KMS-11 (cell line): ENCODE data around the gene SYPL2.
"Not testable (repeated sequence)": the region's sequence is repeated elsewhere in the genome, so short reads cannot be mapped to it uniquely, and the experiment has no call there.

ENCODE experiments used
- H2AFZ ChIP-seq: fragments of 200-600 bp; sonication (generic); 2 replicates; pipeline ENCODE4 v1.6.1; 2016; ENCODE audit warnings: antibody characterized with exemption, mixed run types, low read depth
- H3K27ac ChIP-seq: fragments of 200-600 bp; sonication (generic); 2 replicates; pipeline ENCODE4 v1.6.1; 2016; ENCODE audit warnings: mild to moderate bottlenecking, mixed run types
- H3K27me3 ChIP-seq: fragments of 200-600 bp; sonication (generic); 2 replicates; pipeline ENCODE4 v1.6.1; 2017; ENCODE audit warnings: mild to moderate bottlenecking, low read depth, mixed run types, moderate library complexity; ENCODE audit not compliant: insufficient read depth
- H3K36me3 ChIP-seq: fragments of 200-600 bp; sonication (generic); 2 replicates; pipeline ENCODE4 v1.6.1; 2017; ENCODE audit warnings: mild to moderate bottlenecking, mixed run types; ENCODE audit not compliant: insufficient read depth
- H3K4me1 ChIP-seq: fragments of 200-600 bp; sonication (generic); 2 replicates; pipeline ENCODE4 v1.6.1; 2016; ENCODE audit warnings: mild to moderate bottlenecking, low read depth, mixed run types; ENCODE audit not compliant: poor library complexity, severe bottlenecking
- H3K4me2 ChIP-seq: fragments of 200-600 bp; sonication (generic); 2 replicates; pipeline ENCODE4 v1.7.0; 2016; ENCODE audit warnings: mild to moderate bottlenecking, mixed run types
- H3K4me3 ChIP-seq: fragments of 200-600 bp; sonication (generic); IDR thresholded peaks from 2 replicates; pipeline ENCODE4 v1.6.1; 2017; ENCODE audit warnings: low read depth, low read length, mixed read lengths; ENCODE audit not compliant: insufficient read depth
- H3K79me2 ChIP-seq: fragments of 200-600 bp; sonication (generic); 2 replicates; pipeline ENCODE4 v1.6.1; 2016; ENCODE audit warnings: low read depth, mixed run types; ENCODE audit not compliant: insufficient read depth
- H3K9ac ChIP-seq: fragments of 200-600 bp; sonication (generic); 2 replicates; pipeline ENCODE4 v1.6.1; 2016; ENCODE audit warnings: mild to moderate bottlenecking, mixed run types
- H4K20me1 ChIP-seq: fragments of 200-600 bp; sonication (generic); 2 replicates; pipeline ENCODE4 v1.6.1; 2016; ENCODE audit warnings: mild to moderate bottlenecking, mixed run types; ENCODE audit not compliant: insufficient read depth
- TF ChIP-seq, protein P1 (sequence below): fragments of 200-600 bp; sonication (generic); conservative IDR thresholded peaks from 2 replicates; pipeline ENCODE4 v1.6.1; 2017; ENCODE audit warnings: low read depth, mild to moderate bottlenecking, antibody characterized with exemption, low read length, moderate library complexity, mixed read lengths

SYPL2 gene

DNA sequence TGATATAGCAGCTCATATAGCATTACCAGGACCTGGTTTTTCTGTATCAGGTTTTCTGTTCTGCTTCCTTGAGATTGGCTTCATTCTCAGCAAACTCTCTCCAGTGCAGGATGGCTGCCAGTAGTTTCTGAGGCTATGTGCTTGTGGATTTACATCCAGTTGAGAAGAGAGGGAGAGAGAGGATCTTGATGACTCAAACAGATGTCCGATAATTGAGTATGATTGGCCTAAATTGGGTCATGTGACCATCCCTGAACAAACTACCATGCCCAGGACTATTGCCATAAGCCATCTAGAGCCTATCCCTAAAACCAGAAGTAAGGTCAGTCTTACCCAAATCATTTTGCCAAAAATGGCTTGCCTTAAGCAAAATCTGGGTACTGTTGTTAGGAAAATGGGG lies 22.0 kb upstream of the SYPL2 start:
- Histone ChIP-seq H4K20me1 (no peaks in the 10 kb centered on the region), H3K4me1 (no peaks in the 10 kb centered on the region), H3K79me2 (no peaks in the 10 kb centered on the region), H3K27me3 (no peaks in the 10 kb centered on the region), H3K4me3 (no peak overlapping the region), H2AFZ (no peak overlapping the region), H3K4me2 (no peak overlapping the region), H3K36me3 (no peaks in the 10 kb centered on the region), H3K9ac (no peak overlapping the region), H3K27ac (no peak overlapping the region)
- TF ChIP-seq, protein P1, sequence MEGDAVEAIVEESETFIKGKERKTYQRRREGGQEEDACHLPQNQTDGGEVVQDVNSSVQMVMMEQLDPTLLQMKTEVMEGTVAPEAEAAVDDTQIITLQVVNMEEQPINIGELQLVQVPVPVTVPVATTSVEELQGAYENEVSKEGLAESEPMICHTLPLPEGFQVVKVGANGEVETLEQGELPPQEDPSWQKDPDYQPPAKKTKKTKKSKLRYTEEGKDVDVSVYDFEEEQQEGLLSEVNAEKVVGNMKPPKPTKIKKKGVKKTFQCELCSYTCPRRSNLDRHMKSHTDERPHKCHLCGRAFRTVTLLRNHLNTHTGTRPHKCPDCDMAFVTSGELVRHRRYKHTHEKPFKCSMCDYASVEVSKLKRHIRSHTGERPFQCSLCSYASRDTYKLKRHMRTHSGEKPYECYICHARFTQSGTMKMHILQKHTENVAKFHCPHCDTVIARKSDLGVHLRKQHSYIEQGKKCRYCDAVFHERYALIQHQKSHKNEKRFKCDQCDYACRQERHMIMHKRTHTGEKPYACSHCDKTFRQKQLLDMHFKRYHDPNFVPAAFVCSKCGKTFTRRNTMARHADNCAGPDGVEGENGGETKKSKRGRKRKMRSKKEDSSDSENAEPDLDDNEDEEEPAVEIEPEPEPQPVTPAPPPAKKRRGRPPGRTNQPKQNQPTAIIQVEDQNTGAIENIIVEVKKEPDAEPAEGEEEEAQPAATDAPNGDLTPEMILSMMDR = no peak

- H3K4me2 ChIP-seq, H3K27ac ChIP-seq, H3K9ac ChIP-seq, H2AFZ ChIP-seq, H3K79me2 ChIP-seq, H4K20me1 ChIP-seq, H3K27me3 ChIP-seq, H3K4me1 ChIP-seq, H3K36me3 ChIP-seq, H3K4me3 ChIP-seq: not testable (repeated sequence)
Observed at GRCh38 chr1:109445949-109446695, 20.2 kb upstream of the SYPL2 start.

GRCh38 chr1:109447524-109447923 lies 18.8 kb upstream of the SYPL2 start:
- Histone ChIP-seq H3K27me3 (no peaks in the 10 kb centered on the region), H4K20me1 (no peaks in the 10 kb centered on the region), H3K9ac (no peak overlapping the region), H3K27ac (no peak overlapping the region), H2AFZ (no peak overlapping the region), H3K79me2 (no peaks in the 10 kb centered on the region), H3K36me3 (no peaks in the 10 kb centered on the region), H3K4me2 (no peak overlapping the region), H3K4me3 (no peak overlapping the region), H3K4me1 (no peaks in the 10 kb centered on the region)
- TF ChIP-seq, protein P1 = no peak

- Histone ChIP-seq H3K36me3 (no peaks in the 10 kb centered on the region), H3K27me3 (no peaks in the 10 kb centered on the region), H3K4me1 (no peaks in the 10 kb centered on the region), H3K9ac (no peak overlapping the region), H3K79me2 (no peaks in the 10 kb centered on the region), H3K4me2 (no peak overlapping the region), H3K27ac (no peak overlapping the region), H3K4me3 (no peak overlapping the region), H4K20me1 (no peaks in the 10 kb centered on the region), H2AFZ (no peak overlapping the region)
- TF ChIP-seq, protein P1 = no peak
Observed at GRCh38 chr1:109454497-109455133, 11.7 kb upstream of the SYPL2 start.

GRCh38 chr1:109457819-109458218 lies 8.5 kb upstream of the SYPL2 start:
- Histone ChIP-seq H3K27me3 (no peaks in the 10 kb centered on the region), H3K79me2 (no peaks in the 10 kb centered on the region), H3K36me3 (no peaks in the 10 kb centered on the region), H4K20me1 (no peaks in the 10 kb centered on the region), H3K27ac (no peak overlapping the region), H3K4me2 (no peak overlapping the region), H3K9ac (no peak overlapping the region), H2AFZ (no peak overlapping the region), H3K4me3 (no peak overlapping the region), H3K4me1 (no peaks in the 10 kb centered on the region)
- TF ChIP-seq, protein P1 = no peak
